K562 (cell line): ENCODE results near the gene LOXL4. TPM values are rescaled to one million over a fixed set of nuclear protein-coding genes. Genes with fewer than 3 reads are reported as not detected.
A peak's percentile ranks its signal among the peaks of the same experiment; 100 is the strongest.

Source experiments
- ATAC-seq: fragments of 200-7000 bp; cut with Tn5 transposase; 3 replicates; pipeline ENCODE4 v1.9.1; 2020; ENCODE audit warnings: moderate library complexity
- BruUV-seq: library from RNA; stranded (reverse); fragments of 400-500 nt; replicated peaks from 2 replicates; lab custom pipeline; 2021; lab: Mats Ljungman, UMichigan
- CTCF ChIA-PET: fragments of 300-600 bp; formaldehyde crosslinking; extraction: SDS; loops from one replicate; lab custom pipeline; 2021; ENCODE audit warnings: low intra/inter-chr PET ratio; lab: Yijun Ruan, JAX
- POLR2A ChIA-PET: fragments of 300-600, 350-650 bp; sonication (Branson Sonifier 250); formaldehyde crosslinking; extraction: SDS; loops from one replicate; lab custom pipeline; 2021; ENCODE audit warnings: antibody characterized with exemption, inconsistent platforms; lab: Yijun Ruan, JAX
- DNase-seq, 4 experiments: peaks; one replicate each; pipeline versions ENCODE4 v3.0.0 to v3.0.0-alpha.2; 2011 to 2018; ENCODE audit warnings: low spot score in 3 of 4, mixed read lengths in 3 of 4; ENCODE audit errors: extremely low read depth in 1 of 4
- FAIRE-seq: peaks from 2 replicates; lab custom pipeline; 2011; peaks lifted over from hg19 to GRCh38; lab: Jason Lieb, UNC
- H2AFZ ChIP-seq: 2 replicates; pipeline ENCODE4 v1.6.0; 2011; ENCODE audit warnings: low read depth, low read length, control low read depth, inconsistent platforms
- H3K27ac ChIP-seq: fragments of 200-600 bp; 3 replicates; pipeline ENCODE4 v1.8.0; 2011; ENCODE audit warnings: low read depth, mild to moderate bottlenecking, control low read depth, inconsistent platforms, low read length, moderate library complexity, mixed read lengths; ENCODE audit errors: extremely low read depth
- H3K27me3 ChIP-seq, 2 experiments: fragments of 300-600 bp in 1 of 2; 2 replicates in 1 of 2; 3 replicates in 1 of 2; pipeline versions ENCODE4 v1.6.0 to v1.8.0; 2011; ENCODE audit warnings: inconsistent platforms in 2 of 2, low read length in 2 of 2, mild to moderate bottlenecking in 1 of 2, mixed read lengths in 1 of 2, moderate library complexity in 1 of 2; ENCODE audit not compliant: control insufficient read depth in 2 of 2, insufficient read depth in 2 of 2
- H3K36me3 ChIP-seq: fragments of 300-600 bp; 3 replicates; pipeline ENCODE4 v1.8.0; 2011; ENCODE audit warnings: mild to moderate bottlenecking, low read length, inconsistent platforms; ENCODE audit not compliant: control insufficient read depth, insufficient read depth
- H3K4me1 ChIP-seq, 2 experiments: fragments of 200-600 bp in 1 of 2; replicated peaks in 1 of 2; 2 replicates in 1 of 2; 3 replicates in 1 of 2; pipeline versions ENCODE4 v1.5.1 to v1.8.0; 2011; ENCODE audit warnings: inconsistent platforms in 2 of 2, low read length in 2 of 2, mild to moderate bottlenecking in 1 of 2, mixed read lengths in 1 of 2, moderate library complexity in 1 of 2; ENCODE audit not compliant: control insufficient read depth in 2 of 2, insufficient read depth in 2 of 2
- H3K4me2 ChIP-seq: 2 replicates; pipeline ENCODE4 v1.6.1; 2011; ENCODE audit warnings: low read length, control low read depth, inconsistent platforms, mixed read lengths; ENCODE audit not compliant: insufficient read depth
- H3K4me3 ChIP-seq: fragments of 200-600 bp; sonication (generic), shearing (Covaris generic); 2 replicates; pipeline ENCODE4 v1.5.1; 2016; ENCODE audit warnings: control low read depth, inconsistent platforms
- H3K79me2 ChIP-seq: fragments of 200-600 bp; 3 replicates; pipeline ENCODE4 v1.8.0; 2011; ENCODE audit warnings: low read length, inconsistent platforms; ENCODE audit not compliant: control insufficient read depth, insufficient read depth
- H3K9ac ChIP-seq, 2 experiments: 2 replicates each; pipeline versions ENCODE4 v1.6.0 to v1.6.1; 2011; ENCODE audit warnings: low read depth in 2 of 2, low read length in 2 of 2, control low read depth in 1 of 2, inconsistent platforms in 1 of 2, mild to moderate bottlenecking in 1 of 2, mixed read lengths in 1 of 2; ENCODE audit not compliant: insufficient read depth in 1 of 2
- H3K9me1 ChIP-seq: one replicate; pipeline ENCODE4 v1.6.0; 2011; ENCODE audit warnings: inconsistent platforms, mild to moderate bottlenecking, low read length, moderate library complexity; ENCODE audit not compliant: control insufficient read depth, insufficient read depth
- H3K9me3 ChIP-seq: replicated peaks from 2 replicates; pipeline ENCODE4 v1.5.1; 2011; ENCODE audit warnings: low read depth, low read length, inconsistent platforms; ENCODE audit not compliant: control insufficient read depth, insufficient read depth
- H4K20me1 ChIP-seq: replicated peaks from 2 replicates; pipeline ENCODE4 v1.6.1; 2011; ENCODE audit warnings: low read length, inconsistent platforms, mixed read lengths; ENCODE audit not compliant: control insufficient read depth, insufficient read depth
- BCOR ChIP-seq: fragments of 450-650 bp; IDR thresholded peaks from 2 replicates; pipeline ENCODE4 v1.6.1; 2016
- CHD4 ChIP-seq: fragments of 200-600 bp; sonication (generic); IDR thresholded peaks from 3 replicates; pipeline ENCODE4 v1.6.1; 2012; ENCODE audit warnings: low read depth, mild to moderate bottlenecking, mixed read lengths, low read length, inconsistent platforms; ENCODE audit not compliant: insufficient read depth, insufficient replicate concordance, poor library complexity, severe bottlenecking
- KDM1A ChIP-seq, 2 experiments: fragments of 450-650 bp; IDR thresholded peaks; 2 replicates each; pipeline ENCODE4 v1.6.1; 2016; ENCODE audit warnings: mild to moderate bottlenecking in 2 of 2
- NR4A1 ChIP-seq, 2 experiments: fragments of 250-450 bp in 1 of 2; fragments of 450-650 bp in 1 of 2; sonication (Bioruptor Pico) in 1 of 2; IDR thresholded peaks; 2 replicates each; pipeline versions ENCODE4 v1.4.0 to v1.6.1; 2016 to 2020; ENCODE audit warnings: mild to moderate bottlenecking in 2 of 2, missing compliant biosample characterization in 1 of 2, missing genetic modification characterization in 1 of 2, moderate library complexity in 1 of 2
- ZBTB1 ChIP-seq: sonication (generic); formaldehyde crosslinking; IDR thresholded peaks from 2 replicates; pipeline ENCODE4 v1.8.1; 2023; ENCODE audit warnings: missing genetic modification reagents, low read depth, mild to moderate bottlenecking, borderline replicate concordance
- ZNF79 ChIP-seq: fragments of 250-450 bp; sonication (Bioruptor Pico); IDR thresholded peaks from 2 replicates; pipeline ENCODE4 v1.4.0; 2020; ENCODE audit warnings: low read depth, mild to moderate bottlenecking, moderate library complexity
- WGBS: fragments of 100-300 bp; shearing (Covaris generic); methylation state at CpG from one replicate; pipeline ENCODE4 v1.1.6; 2016; ENCODE audit warnings: low coverage, mixed read lengths; ENCODE audit not compliant: insufficient coverage; ENCODE audit errors: missing lambda C conversion rate; 5-methylcytosine and 5-hydroxymethylcytosine counted together
- in situ Hi-C: fragments of 300-500 bp; cut with MboI; formaldehyde crosslinking; loops from 4 replicates; pipeline ENCODE4 v1.15.0; 2018; ENCODE audit warnings: inconsistent platforms, mixed read lengths
- intact Hi-C: fragments of 100-400 bp; cut with micrococcal nuclease; formaldehyde crosslinking; loops from 2 replicates; pipeline ENCODE4 v1.14.2; 2022
- polyA plus RNA-seq, 8 experiments: library from polyadenylated mRNA; depleted of rRNA in 4 of 8; stranded (reverse) in 5 of 8; unstranded in 3 of 8; fragments of >200 nt; fragmentation: Nextera tagmentation in 2 of 8; fragmentation: Illumina TruSeq in 1 of 8; extraction: Ambion mirVana in 2 of 8; extraction: Trizol in 1 of 8; gene quantifications; 2 replicates each; pipeline versions ENCODE4 v1.2.1 to v1.2.3, GENCODE V29; 2011 to 2014; ENCODE audit warnings: inconsistent platforms in 1 of 8, missing spikeins in 1 of 8
- total RNA-seq, 7 experiments: library from RNA; depleted of rRNA in 6 of 7; stranded (reverse); fragments of >200 nt in 6 of 7; fragmentation: Illumina TruSeq in 2 of 7; extraction: Trizol in 2 of 7; gene quantifications; 2 replicates each; pipeline versions ENCODE4 v1.2.1 to v1.2.3, GENCODE V29; 2011 to 2021; ENCODE audit warnings: low replicate concordance in 1 of 7
- TF ChIP-seq, protein P1 (sequence below), 2 experiments: fragments of 450-650 bp in 1 of 2; sonication (generic) in 1 of 2; formaldehyde crosslinking in 1 of 2; IDR thresholded peaks in 1 of 2; conservative IDR thresholded peaks in 1 of 2; 2 replicates each; pipeline versions ENCODE4 v1.6.1 to v1.8.1; 2016 to 2023; ENCODE audit warnings: mild to moderate bottlenecking in 2 of 2, moderate library complexity in 2 of 2, inconsistent platforms in 1 of 2, missing genetic modification reagents in 1 of 2
- TF ChIP-seq, protein P2 (sequence below): sonication (generic); formaldehyde crosslinking; IDR thresholded peaks from 2 replicates; pipeline ENCODE4 v1.8.0; 2022; ENCODE audit warnings: mild to moderate bottlenecking, missing genetic modification reagents, borderline replicate concordance

LOXL4 gene
- total and polyA plus RNA-seq, 9 of the 15 experiments (the other 6 are each of a cell fraction or from before 2014, with no cell fraction given): 0.03 to 0.35 (median 0.05) TPM; not detected in 3

DNA sequence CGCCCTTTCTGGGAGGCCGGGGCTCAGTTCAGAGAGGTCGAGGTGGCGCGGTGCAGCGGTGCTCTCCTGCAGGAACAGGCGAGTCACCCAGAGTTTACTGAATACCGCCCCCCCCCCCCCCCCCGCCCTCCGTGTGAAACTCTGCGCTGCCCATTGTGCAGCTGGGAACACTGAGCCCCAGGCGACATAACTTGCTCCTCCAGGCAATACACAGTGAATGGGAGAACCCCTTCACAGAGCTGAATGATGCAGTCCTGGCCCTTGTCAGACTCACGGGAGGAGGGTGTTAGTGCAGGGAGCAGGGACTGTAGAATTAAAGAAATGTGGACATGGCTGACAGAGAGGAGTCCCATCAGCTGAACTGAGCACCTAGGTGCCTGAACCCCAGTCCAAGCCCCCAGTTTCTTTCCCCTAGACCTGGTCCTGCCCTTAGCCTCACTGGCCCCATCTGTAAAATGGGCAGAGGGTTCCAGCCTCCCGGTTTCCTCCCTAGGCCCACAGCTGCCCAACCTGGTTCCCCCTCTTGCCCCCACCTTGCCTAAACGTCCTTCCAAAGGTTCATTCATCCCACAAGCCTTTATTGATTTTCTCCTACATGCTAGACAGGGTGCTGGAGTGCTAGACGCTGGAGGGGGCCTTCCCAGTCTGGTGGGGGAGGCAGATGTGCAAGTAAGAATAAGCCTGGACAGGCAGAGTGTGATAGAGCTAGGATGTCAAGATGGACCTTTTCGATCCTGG is 869 bp upstream of the LOXL4 start:
- H2AFZ ChIP-seq: peak overlapping the region; percentile 70; the same call in 1 of the 2 replicates
- intact Hi-C loops: no loop called here
- no peaks in the 10 kb centered on the region for H3K9me3 ChIP-seq
- ChIA-PET CTCF (no interaction called here), POLR2A (interaction anchor here (0.6 kb wide), 1 partner anchor 23 kb away, joined by 3 read pairs; no protein-coding TSS in a partner anchor)
- WGBS: 9% methylated on average over 13 of the region's 17 CpGs
- no TSS peak for BruUV-seq
- peaks cover 2 to 19% of the 10 kb centered on the region in 2 experiments; a peak in 3 of 5 replicates for H3K4me1 ChIP-seq
- H3K27ac ChIP-seq: no peak overlapping the region
- no peaks in the 10 kb centered on the region for H3K36me3 ChIP-seq
- peaks cover 0 to 42% of the 10 kb centered on the region in 2 experiments; a peak in 3 of 5 replicates for H3K27me3 ChIP-seq
- H3K79me2 ChIP-seq: no peaks in the 10 kb centered on the region
- H4K20me1 ChIP-seq: no peaks in the 10 kb centered on the region
- DNase-seq (peak in 3 of 4 experiments; percentile 33 to 37 (median 35)), ATAC-seq (peak; percentile 12; the same call in 1 of the 3 replicates), FAIRE-seq (no peak)
- in situ Hi-C loops: no loop called here
- no peaks in the 10 kb centered on the region for H3K9me1 ChIP-seq
- H3K9ac ChIP-seq: peak overlapping the region in 1 of 2 experiments; percentile 86; a peak in 1 of 4 replicates
- H3K4me2 ChIP-seq: peak overlapping the region; percentile 70
- H3K4me3 ChIP-seq: peak overlapping the region; percentile 37
- TF ChIP-seq, protein P1, sequence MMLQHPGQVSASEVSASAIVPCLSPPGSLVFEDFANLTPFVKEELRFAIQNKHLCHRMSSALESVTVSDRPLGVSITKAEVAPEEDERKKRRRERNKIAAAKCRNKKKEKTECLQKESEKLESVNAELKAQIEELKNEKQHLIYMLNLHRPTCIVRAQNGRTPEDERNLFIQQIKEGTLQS (IDR thresholded peaks at IDR 0.05): no peak
- TF ChIP-seq, protein P1 (CRISPR knock-in tag; conservative IDR thresholded peaks at IDR 0.05): no peak
- peak; percentile 86 for TF ChIP-seq BCOR
- peak; percentile 71 to 80 for TF ChIP-seq KDM1A (IDR thresholded peaks at IDR 0.05)
- TF ChIP-seq NR4A1 (CRISPR knock-in tag; IDR thresholded peaks at IDR 0.05): no peak
- TF ChIP-seq NR4A1 (tag; IDR thresholded peaks at IDR 0.05): no peak
- TF ChIP-seq ZNF79 (CRISPR knock-in tag): no peak
- TF ChIP-seq ZBTB1 (CRISPR knock-in tag): no peak
- TF ChIP-seq CHD4: peak; percentile 62
- TF ChIP-seq, protein P2, sequence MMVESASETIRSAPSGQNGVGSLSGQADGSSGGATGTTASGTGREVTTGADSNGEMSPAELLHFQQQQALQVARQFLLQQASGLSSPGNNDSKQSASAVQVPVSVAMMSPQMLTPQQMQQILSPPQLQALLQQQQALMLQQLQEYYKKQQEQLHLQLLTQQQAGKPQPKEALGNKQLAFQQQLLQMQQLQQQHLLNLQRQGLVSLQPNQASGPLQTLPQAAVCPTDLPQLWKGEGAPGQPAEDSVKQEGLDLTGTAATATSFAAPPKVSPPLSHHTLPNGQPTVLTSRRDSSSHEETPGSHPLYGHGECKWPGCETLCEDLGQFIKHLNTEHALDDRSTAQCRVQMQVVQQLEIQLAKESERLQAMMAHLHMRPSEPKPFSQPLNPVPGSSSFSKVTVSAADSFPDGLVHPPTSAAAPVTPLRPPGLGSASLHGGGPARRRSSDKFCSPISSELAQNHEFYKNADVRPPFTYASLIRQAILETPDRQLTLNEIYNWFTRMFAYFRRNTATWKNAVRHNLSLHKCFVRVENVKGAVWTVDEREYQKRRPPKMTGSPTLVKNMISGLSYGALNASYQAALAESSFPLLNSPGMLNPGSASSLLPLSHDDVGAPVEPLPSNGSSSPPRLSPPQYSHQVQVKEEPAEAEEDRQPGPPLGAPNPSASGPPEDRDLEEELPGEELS (CRISPR knock-in tag): no peak
